H9 (cell line): Measurements from ENCODE around the gene TH. TPM values are rescaled to one million over a fixed set of nuclear protein-coding genes. Genes with fewer than 3 reads are reported as not detected.

Experiments used
- DNase-seq: peaks from one replicate; pipeline ENCODE4 v3.0.0-alpha.2; 2017
- H2AFZ ChIP-seq: one replicate; pipeline ENCODE4 v1.6.1; 2013; ENCODE audit warnings: mild to moderate bottlenecking, low read length, control low read depth, moderate library complexity
- H2AK5ac ChIP-seq: 2 replicates; pipeline ENCODE4 v1.6.1; 2013; ENCODE audit warnings: low read length, control low read depth, mixed read lengths; ENCODE audit not compliant: insufficient read length
- H2BK120ac ChIP-seq: one replicate; pipeline ENCODE4 v1.6.1; 2013; ENCODE audit warnings: low read depth, mild to moderate bottlenecking, low read length, control low read depth, inconsistent platforms; ENCODE audit not compliant: poor library complexity, severe bottlenecking
- H2BK12ac ChIP-seq: 2 replicates; pipeline ENCODE4 v1.6.1; 2013; ENCODE audit warnings: low read length, control low read depth, mixed read lengths, low read depth; ENCODE audit not compliant: insufficient read length
- H2BK15ac ChIP-seq: 2 replicates; pipeline ENCODE4 v1.6.1; 2013; ENCODE audit warnings: low read depth, low read length, control low read depth
- H2BK20ac ChIP-seq: one replicate; pipeline ENCODE4 v1.6.1; 2013; ENCODE audit warnings: low read depth, mild to moderate bottlenecking, low read length, control low read depth, inconsistent platforms; ENCODE audit not compliant: poor library complexity, severe bottlenecking
- H2BK5ac ChIP-seq: 2 replicates; pipeline ENCODE4 v1.6.1; 2013; ENCODE audit warnings: low read length, control low read depth, mixed read lengths; ENCODE audit not compliant: insufficient read length
- H3K14ac ChIP-seq: 2 replicates; pipeline ENCODE4 v1.6.1; 2013; ENCODE audit warnings: low read length, control low read depth; ENCODE audit not compliant: insufficient read depth
- H3K18ac ChIP-seq: 2 replicates; pipeline ENCODE4 v1.6.1; 2013; ENCODE audit warnings: low read depth, mild to moderate bottlenecking, mixed read lengths, low read length, control low read depth; ENCODE audit not compliant: insufficient read length
- H3K23ac ChIP-seq: 2 replicates; pipeline ENCODE4 v1.6.1; 2013; ENCODE audit warnings: low read length, control low read depth, mixed read lengths, low read depth; ENCODE audit not compliant: insufficient read length
- H3K23me2 ChIP-seq: 2 replicates; pipeline ENCODE4 v1.6.1; 2013; ENCODE audit warnings: low read depth, mild to moderate bottlenecking, mixed read lengths, low read length, control low read depth; ENCODE audit not compliant: insufficient read length, poor library complexity, severe bottlenecking
- H3K27ac ChIP-seq: 2 replicates; pipeline ENCODE4 v1.5.1; 2013; ENCODE audit warnings: low read length, control low read depth, mixed read lengths, low read depth; ENCODE audit not compliant: insufficient read length
- H3K27me3 ChIP-seq: 2 replicates; pipeline ENCODE4 v1.6.1; 2013; ENCODE audit warnings: low read length, control low read depth, inconsistent platforms; ENCODE audit not compliant: insufficient read depth
- H3K4ac ChIP-seq: 2 replicates; pipeline ENCODE4 v1.6.1; 2013; ENCODE audit warnings: low read depth, mild to moderate bottlenecking, control low read depth, inconsistent platforms, low read length, moderate library complexity
- H3K4me1 ChIP-seq: 2 replicates; pipeline ENCODE4 v1.6.1; 2013; ENCODE audit warnings: low read length, control low read depth, inconsistent platforms; ENCODE audit not compliant: insufficient read depth
- H3K4me2 ChIP-seq: 2 replicates; pipeline ENCODE4 v1.6.1; 2013; ENCODE audit warnings: low read length, control low read depth, mixed read lengths; ENCODE audit not compliant: insufficient read length, insufficient read depth
- H3K56ac ChIP-seq: 2 replicates; pipeline ENCODE4 v1.6.1; 2013; ENCODE audit warnings: low read depth, mild to moderate bottlenecking, mixed read lengths, low read length, control low read depth; ENCODE audit not compliant: insufficient read length
- H3K79me1 ChIP-seq: 2 replicates; pipeline ENCODE4 v1.6.1; 2013; ENCODE audit warnings: low read depth, mild to moderate bottlenecking, moderate library complexity, low read length, control low read depth, inconsistent platforms; ENCODE audit not compliant: insufficient read depth, poor library complexity, severe bottlenecking
- H3K79me2 ChIP-seq: 2 replicates; pipeline ENCODE4 v1.6.1; 2013; ENCODE audit warnings: low read length, control low read depth, inconsistent platforms; ENCODE audit not compliant: insufficient read depth
- H3K9ac ChIP-seq: 2 replicates; pipeline ENCODE4 v1.6.1; 2013; ENCODE audit warnings: low read length, control low read depth, mixed read lengths; ENCODE audit not compliant: insufficient read length; ENCODE audit errors: extremely low read depth
- H3K9me3 ChIP-seq: one replicate; pipeline ENCODE4 v1.6.1; 2013; ENCODE audit warnings: low read depth, low read length, inconsistent platforms; ENCODE audit not compliant: control insufficient read depth
- H3T11ph ChIP-seq: one replicate; pipeline ENCODE4 v1.6.1; 2013; ENCODE audit warnings: mild to moderate bottlenecking, low read length, control low read depth, inconsistent platforms
- H4K20me1 ChIP-seq: one replicate; pipeline ENCODE4 v1.6.1; 2013; ENCODE audit not compliant: control insufficient read depth, insufficient read length, insufficient read depth
- H4K5ac ChIP-seq: 2 replicates; pipeline ENCODE4 v1.6.1; 2013; ENCODE audit warnings: low read depth, mild to moderate bottlenecking, mixed read lengths, low read length, control low read depth; ENCODE audit not compliant: insufficient read length
- H4K8ac ChIP-seq: replicated peaks from 2 replicates; pipeline ENCODE4 v1.6.1; 2013; ENCODE audit warnings: low read length, control low read depth, mixed read lengths, low read depth; ENCODE audit not compliant: insufficient read length
- H4K91ac ChIP-seq: 2 replicates; pipeline ENCODE4 v1.6.1; 2013; ENCODE audit warnings: low read depth, mild to moderate bottlenecking, moderate library complexity, mixed read lengths, low read length, control low read depth; ENCODE audit not compliant: insufficient read length
- H3K27ac Mint-ChIP-seq, 3 experiments: 2 replicates in 2 of 3; 3 replicates in 1 of 3; pipeline ENCODE4 v1.8.0; 2020 to 2021; ENCODE audit warnings: mixed read lengths in 3 of 3, mild to moderate bottlenecking in 1 of 3, moderate library complexity in 1 of 3
- H3K27me3 Mint-ChIP-seq: 2 replicates; pipeline ENCODE4 v1.8.0; 2021; ENCODE audit warnings: low read depth, mild to moderate bottlenecking, moderate library complexity, mixed read lengths
- H3K36me3 Mint-ChIP-seq, 3 experiments: 2 replicates in 2 of 3; 3 replicates in 1 of 3; pipeline ENCODE4 v1.8.0; 2020 to 2021; ENCODE audit warnings: low read depth in 3 of 3, mixed read lengths in 3 of 3; ENCODE audit not compliant: insufficient read depth in 1 of 3
- H3K4me1 Mint-ChIP-seq, 2 experiments: 2 replicates each; pipeline ENCODE4 v1.8.0; 2020; ENCODE audit warnings: mixed read lengths in 2 of 2
- H3K4me3 Mint-ChIP-seq, 2 experiments: 2 replicates in 1 of 2; 3 replicates in 1 of 2; pipeline ENCODE4 v1.8.0; 2020 to 2021; ENCODE audit warnings: mild to moderate bottlenecking in 2 of 2, mixed read lengths in 2 of 2, moderate library complexity in 1 of 2
- H3K9me3 Mint-ChIP-seq, 2 experiments: 2 replicates in 1 of 2; 3 replicates in 1 of 2; pipeline ENCODE4 v1.8.0; 2020; ENCODE audit warnings: mild to moderate bottlenecking in 2 of 2, mixed read lengths in 2 of 2, moderate library complexity in 1 of 2
- WGBS: extraction: QIAGEN DNeasy Blood & Tissue Kit; methylation state at CpG from one replicate; pipeline ENCODE4 v1.1.7; 2013; ENCODE audit warnings: missing lambda C conversion rate, low lambda C conversion rate, mixed read lengths; ENCODE audit not compliant: insufficient read length; ENCODE audit errors: extremely low coverage; 5-methylcytosine and 5-hydroxymethylcytosine counted together
- total RNA-seq: library from RNA; stranded (reverse); gene quantifications from 2 replicates; pipeline ENCODE4 v1.2.1, GENCODE V29; 2021
- TF ChIP-seq, protein P1 (sequence below): fragments of 200-600 bp; sonication (generic); conservative IDR thresholded peaks from 3 replicates; pipeline ENCODE4 v1.8.0; 2021; ENCODE audit warnings: antibody characterized with exemption, mild to moderate bottlenecking

The TH gene
- total RNA-seq, 1 experiment from 2014 or later: not detected

DNA sequence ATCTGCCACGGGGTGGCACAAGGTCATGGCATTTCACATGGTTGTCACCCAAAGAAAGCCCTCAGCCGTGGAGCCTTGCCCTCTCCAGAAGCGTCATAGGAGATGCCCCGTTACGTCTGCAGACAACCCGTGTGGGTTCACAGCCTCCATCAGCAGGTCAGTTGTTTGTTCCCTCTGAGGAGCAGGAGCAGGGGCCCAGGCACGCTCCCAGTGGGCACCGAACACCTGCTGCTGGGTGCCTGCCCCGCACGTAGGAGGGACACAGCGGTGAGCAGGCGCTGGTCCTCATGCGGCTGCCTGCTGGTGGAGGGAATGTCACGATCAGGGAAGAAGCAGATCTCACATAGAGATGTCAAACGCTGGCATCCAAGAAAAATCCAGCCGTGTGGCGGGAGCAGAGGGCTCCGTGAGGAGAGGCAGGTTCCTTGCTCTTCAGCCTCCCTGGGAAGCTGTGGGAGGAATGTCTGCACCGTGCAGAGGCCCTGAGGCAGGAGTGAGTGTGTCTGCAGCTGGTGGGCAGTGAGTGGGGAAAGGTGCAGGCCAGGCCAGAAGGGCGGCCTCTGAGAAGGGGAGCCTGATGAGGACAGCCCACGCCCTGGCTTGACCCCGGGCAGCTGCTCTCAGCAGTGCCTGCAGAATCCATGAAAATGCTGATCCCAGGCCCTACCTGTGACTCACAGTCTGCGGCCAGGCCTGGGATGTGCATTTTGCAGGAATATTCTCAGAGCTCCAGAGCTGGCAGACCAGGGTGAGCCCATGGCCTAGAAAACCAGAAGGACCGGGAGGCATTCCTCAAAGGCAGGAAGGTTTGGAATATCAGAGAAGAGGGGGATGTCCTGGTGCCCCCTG is 36.4 kb upstream of the TH start:
- TF ChIP-seq, protein P1, sequence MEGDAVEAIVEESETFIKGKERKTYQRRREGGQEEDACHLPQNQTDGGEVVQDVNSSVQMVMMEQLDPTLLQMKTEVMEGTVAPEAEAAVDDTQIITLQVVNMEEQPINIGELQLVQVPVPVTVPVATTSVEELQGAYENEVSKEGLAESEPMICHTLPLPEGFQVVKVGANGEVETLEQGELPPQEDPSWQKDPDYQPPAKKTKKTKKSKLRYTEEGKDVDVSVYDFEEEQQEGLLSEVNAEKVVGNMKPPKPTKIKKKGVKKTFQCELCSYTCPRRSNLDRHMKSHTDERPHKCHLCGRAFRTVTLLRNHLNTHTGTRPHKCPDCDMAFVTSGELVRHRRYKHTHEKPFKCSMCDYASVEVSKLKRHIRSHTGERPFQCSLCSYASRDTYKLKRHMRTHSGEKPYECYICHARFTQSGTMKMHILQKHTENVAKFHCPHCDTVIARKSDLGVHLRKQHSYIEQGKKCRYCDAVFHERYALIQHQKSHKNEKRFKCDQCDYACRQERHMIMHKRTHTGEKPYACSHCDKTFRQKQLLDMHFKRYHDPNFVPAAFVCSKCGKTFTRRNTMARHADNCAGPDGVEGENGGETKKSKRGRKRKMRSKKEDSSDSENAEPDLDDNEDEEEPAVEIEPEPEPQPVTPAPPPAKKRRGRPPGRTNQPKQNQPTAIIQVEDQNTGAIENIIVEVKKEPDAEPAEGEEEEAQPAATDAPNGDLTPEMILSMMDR: no peak
- no peak overlapping the region for H3K9ac ChIP-seq
- H4K8ac ChIP-seq: no peak overlapping the region
- H3K23ac ChIP-seq: no peak overlapping the region
- no peak overlapping the region for H2AFZ ChIP-seq
- H3T11ph ChIP-seq: no peak overlapping the region
- no peak overlapping the region for H3K18ac ChIP-seq
- H4K5ac ChIP-seq: no peak overlapping the region
- no peak overlapping the region for H4K91ac ChIP-seq
- no peaks in the 10 kb centered on the region for H3K79me2 ChIP-seq
- Mint-ChIP-seq H3K27me3 (peaks cover 36% of the 10 kb centered on the region), H3K36me3 (no peaks in the 10 kb centered on the region), H3K4me3 (no peak overlapping the region), H3K9me3 (no peaks in the 10 kb centered on the region), H3K27ac (no peak overlapping the region), H3K4me1 (peaks cover 2% of the 10 kb centered on the region in 2 experiments; a peak in 2 of 4 replicates)
- no peak overlapping the region for H2BK15ac ChIP-seq
- H3K56ac ChIP-seq: no peak overlapping the region
- H2BK120ac ChIP-seq: no peak overlapping the region
- no peak overlapping the region; the same call in 1 of the 2 replicates for H3K14ac ChIP-seq
- no peak overlapping the region for H2AK5ac ChIP-seq
- no CpG with 5 or more reads among the region's 24 CpGs for WGBS
- no peak overlapping the region for H3K27ac ChIP-seq
- H3K79me1 ChIP-seq: no peaks in the 10 kb centered on the region
- no peaks in the 10 kb centered on the region; the same call in 1 of the 2 replicates for H3K27me3 ChIP-seq
- no peak overlapping the region for H2BK20ac ChIP-seq
- H2BK12ac ChIP-seq: no peak overlapping the region
- H4K20me1 ChIP-seq: no peaks in the 10 kb centered on the region
- no peak overlapping the region for H3K4ac ChIP-seq
- DNase-seq: peak; percentile 20
- H2BK5ac ChIP-seq: no peak overlapping the region
- no peaks in the 10 kb centered on the region for H3K23me2 ChIP-seq
- no peaks in the 10 kb centered on the region for H3K9me3 ChIP-seq
- H3K4me2 ChIP-seq: no peak overlapping the region
- no peaks in the 10 kb centered on the region for H3K4me1 ChIP-seq
